ENCODE data around the gene NETO2.
A peak's percentile ranks its signal among the peaks of the same experiment; 100 is the strongest.
"Not testable (repeated sequence)": the region's sequence is repeated elsewhere in the genome, so short reads cannot be mapped to it uniquely, and the experiment has no call there.

NETO2 gene, protein sequence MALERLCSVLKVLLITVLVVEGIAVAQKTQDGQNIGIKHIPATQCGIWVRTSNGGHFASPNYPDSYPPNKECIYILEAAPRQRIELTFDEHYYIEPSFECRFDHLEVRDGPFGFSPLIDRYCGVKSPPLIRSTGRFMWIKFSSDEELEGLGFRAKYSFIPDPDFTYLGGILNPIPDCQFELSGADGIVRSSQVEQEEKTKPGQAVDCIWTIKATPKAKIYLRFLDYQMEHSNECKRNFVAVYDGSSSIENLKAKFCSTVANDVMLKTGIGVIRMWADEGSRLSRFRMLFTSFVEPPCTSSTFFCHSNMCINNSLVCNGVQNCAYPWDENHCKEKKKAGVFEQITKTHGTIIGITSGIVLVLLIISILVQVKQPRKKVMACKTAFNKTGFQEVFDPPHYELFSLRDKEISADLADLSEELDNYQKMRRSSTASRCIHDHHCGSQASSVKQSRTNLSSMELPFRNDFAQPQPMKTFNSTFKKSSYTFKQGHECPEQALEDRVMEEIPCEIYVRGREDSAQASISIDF

DNA sequence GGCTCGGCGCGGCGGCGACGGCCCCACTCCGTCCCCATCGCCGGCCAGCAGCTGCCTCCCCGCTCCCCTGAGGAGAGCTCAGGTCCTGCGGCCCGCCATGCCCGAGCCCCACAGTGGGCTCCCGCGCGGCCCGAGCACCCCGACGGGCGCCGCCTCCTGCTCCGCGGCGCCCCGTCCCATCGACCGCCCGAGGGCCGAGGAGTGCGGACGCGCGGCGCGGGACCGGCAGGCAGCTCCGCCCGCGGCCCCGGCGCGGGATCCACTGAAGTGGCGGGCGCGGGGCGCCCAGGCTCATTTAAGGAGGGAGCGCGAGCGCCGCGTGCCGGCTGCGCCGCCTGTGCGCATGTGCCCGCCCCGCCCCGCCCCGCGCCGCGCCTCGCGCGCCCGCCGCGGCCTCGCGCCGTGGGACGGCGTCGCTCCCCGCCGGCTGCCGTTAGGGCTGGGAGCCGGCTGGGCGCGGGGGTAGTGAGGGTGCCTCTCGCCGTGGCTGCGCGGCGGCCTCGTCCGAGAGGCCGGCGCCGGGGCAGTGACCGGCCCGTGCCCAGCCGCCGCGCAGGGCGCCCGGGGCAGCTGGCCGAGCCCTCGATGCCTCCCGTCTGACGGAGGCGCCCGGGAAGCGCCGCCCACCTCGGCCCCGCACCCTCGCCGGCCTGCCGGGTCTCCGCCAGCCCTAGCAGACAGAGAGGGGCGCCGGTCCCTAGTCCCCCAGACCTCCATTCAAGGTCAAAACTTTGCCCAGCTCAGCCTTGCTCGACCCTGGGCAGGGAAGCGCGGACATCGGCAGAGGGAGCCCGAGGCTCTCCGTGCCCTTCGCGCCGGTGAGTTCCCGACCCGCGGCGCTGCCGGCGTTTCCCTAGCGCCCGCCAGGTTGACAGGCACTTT, at the start of gene NETO2:
TSS of gene NETO2 (minus strand) at position 269 of the 882 bp plus-strand sequence. CDS start 333 bp downstream, outside the sequence.
- DNase-seq (ENCODE audit: low spot score): peak; percentile 60

DNA sequence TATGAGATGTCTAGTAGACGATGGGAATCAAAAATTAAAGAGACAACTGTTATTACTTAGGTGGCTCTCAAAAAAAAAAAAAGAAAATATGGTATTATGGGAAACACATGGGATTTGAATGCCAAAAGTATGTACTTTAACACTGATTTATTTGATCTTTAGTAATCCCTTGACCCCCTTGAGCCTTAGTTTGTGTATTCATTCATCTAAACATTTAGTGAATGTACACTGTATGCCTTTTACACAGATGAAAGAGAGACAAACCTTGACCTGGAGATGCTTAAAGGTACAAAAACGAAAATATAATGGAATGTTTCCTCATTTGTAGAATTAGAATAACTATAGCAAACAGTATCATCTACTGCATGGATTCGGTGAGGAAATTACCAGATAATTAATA, 38.6 kb upstream of the NETO2 start:
- DNase-seq (ENCODE audit: low spot score): no peak

- DNase-seq (ENCODE audit: low spot score): not testable (repeated sequence)
These were observed 37.3 kb upstream of the NETO2 start for GRCh38 chr16:47181066-47181465.

- DNase-seq (ENCODE audit: low spot score): no peak
These were observed 36.3 kb upstream of the NETO2 start for GRCh38 chr16:47180073-47180472.

GRCh38 chr16:47175152-47175551, 31.4 kb upstream of the NETO2 start:
- DNase-seq (ENCODE audit: low spot score): no peak

- DNase-seq (ENCODE audit: low spot score): no peak
These were observed 19.1 kb upstream of the NETO2 start for GRCh38 chr16:47162670-47163420.

- DNase-seq (ENCODE audit: low spot score): no peak
These were observed 17.7 kb upstream of the NETO2 start for GRCh38 chr16:47161464-47161863.

GRCh38 chr16:47160422-47160821, 16.7 kb upstream of the NETO2 start:
- no peak for DNase-seq (ENCODE audit: low spot score)

DNA sequence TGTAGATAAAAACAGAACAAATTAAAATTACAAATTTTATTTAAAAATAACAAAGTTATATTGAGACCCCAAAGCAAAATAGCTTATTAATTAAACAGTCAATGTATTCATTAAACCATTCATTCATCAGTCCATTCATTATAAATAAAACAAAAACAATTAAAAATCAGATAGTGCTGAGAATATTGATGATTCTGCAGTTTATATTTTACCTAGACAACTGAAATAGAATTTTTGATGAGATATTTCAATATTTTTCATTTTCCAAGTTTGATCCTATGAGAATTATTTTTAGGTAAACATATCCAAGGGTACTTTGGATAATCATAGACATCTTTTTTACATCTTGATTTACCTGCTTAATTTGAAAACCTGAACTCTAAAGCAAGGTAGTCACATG, 15.2 kb upstream of the NETO2 start:
- no peak for DNase-seq (ENCODE audit: low spot score)

DNA sequence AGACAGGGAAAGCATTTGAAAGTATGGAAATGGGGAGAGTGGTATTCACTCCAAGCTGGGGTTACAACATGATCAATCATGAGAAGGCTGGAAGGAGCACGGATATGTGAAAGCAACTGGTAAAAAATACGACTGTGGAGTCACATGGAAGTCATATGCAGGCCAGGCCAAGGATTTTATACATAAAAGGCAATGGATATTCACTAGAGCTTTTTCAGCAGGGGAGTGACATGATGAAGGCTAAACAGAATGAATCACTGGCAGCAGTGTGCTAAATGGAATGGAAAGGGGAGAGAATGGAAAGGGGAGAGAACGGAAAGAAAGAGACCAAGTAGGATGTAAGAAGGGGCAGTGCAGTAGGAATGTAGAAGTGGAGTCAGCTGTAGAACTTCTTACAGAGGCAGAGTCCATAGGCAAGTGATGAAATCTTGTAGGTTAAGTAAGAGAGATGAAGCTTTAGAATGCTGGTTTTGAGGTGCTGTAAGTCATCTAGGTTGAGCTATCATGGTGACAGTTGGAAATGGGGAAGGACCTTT, 13.0 kb upstream of the NETO2 start:
- DNase-seq (ENCODE audit: low spot score): no peak

GRCh38 chr16:47152501-47152900, 8.8 kb upstream of the NETO2 start:
- DNase-seq (ENCODE audit: low spot score): not testable (repeated sequence)

DNA sequence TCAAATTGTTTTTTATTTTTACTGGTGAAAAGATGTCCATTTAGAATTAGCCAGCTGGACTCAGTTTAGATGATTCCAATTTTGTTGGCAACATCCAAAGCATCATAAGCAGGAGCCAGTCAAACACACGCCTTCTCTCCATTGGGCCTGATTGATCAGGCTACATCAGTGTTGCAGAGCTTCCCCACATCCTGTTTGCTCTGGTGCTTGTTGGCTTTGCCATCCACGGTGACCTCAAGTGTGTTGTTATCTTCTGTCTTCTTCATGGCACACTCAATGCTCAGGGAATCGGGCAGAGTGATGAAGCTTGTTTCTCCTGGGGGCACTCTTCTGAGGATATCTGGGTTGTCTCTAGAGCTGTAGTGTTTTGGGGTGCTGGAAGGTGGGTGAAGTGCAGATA, 6.3 kb upstream of the NETO2 start:
- DNase-seq (ENCODE audit: low spot score): no peak

DNA sequence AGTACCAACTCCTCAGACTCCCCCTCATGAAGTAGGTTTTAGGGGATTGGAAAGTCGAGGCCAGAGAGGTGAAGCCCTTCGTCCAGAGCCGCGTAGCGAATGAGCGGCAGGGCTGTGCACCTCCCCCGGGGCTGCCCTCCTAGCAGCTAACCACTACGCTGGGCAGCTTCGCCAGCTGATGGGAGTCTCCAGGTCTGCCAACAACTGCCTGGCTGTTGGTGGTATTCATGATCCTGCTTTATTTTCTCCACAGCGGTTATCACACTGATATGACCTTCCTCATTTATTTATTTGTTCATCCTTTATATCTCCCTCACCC, 773 bp upstream of the NETO2 start:
- DNase-seq (ENCODE audit: low spot score): no peak

- peak; percentile 74 for DNase-seq (ENCODE audit: low spot score)
These were observed 696 bp downstream of the NETO2 start for GRCh38 chr16:47142821-47143676.

DNA sequence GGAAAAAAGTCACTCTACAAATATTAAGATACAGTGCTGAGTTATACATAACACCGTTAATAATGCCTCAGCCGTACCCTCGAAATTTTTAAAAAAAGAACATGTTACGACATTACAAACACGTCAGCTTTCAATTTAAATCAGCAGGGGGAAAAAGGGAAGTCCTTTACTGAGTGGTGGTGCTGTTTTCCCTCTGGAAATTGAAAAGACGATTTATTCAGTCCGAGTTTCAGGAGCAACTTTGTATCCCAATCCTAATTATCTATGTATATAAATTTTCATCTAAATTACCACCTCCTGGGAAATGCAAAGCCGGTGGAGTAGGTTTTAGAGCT, 1.3 kb downstream of the NETO2 start:
- no peak for DNase-seq (ENCODE audit: low spot score)

DNA sequence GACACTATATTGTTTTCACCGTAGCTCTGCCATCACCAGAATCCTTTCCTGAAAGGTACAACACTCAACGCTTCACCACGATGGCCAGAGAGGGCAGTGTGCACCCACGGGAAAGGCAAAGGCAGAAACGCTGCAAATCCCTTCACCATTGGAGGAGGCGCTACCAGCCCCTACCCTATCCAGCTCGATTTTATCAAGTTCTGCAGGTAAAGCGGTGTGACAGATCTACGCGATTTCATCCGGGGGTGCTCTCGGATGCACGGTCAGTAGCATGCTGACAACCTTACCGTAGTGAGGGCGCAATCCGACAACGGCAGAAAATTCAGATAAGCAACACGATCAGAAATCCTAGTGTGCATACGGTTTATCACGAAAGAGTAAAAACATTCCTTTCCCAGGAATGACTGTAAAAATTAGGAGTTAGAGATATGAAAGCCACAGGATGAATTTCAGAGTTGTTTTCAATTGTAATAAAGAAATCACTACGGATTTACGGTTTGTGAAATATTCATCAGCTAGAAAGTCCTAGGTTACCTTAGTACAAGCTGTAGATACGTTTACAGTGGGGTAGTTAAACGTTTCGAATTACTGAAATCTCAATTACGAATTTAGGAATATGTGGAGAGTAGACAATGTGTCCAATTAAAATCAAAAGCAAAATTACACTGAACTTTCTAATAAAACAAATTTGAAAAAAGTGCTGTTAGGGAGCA, 1.8 kb downstream of the NETO2 start:
- DNase-seq (ENCODE audit: low spot score): peak; percentile 91

DNA sequence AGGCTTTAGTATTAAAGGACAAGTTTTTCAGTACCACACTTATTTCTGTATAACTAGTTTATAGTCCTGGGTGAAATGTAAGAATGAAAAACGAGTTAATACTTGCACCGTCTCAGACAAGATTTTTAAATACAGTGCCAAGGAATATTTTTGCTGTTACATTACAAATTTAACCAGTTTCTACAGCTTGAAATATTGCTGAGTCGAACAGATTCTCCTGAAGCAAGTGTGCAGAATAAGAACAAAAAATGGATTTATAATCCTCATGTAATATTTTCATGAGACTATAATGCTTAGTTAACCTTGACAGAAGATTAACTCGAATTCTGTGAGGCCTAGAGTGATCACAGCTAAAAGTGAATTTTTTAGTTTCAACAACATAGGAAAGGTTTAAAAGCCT, 3.1 kb downstream of the NETO2 start:
- no peak for DNase-seq (ENCODE audit: low spot score)

DNA sequence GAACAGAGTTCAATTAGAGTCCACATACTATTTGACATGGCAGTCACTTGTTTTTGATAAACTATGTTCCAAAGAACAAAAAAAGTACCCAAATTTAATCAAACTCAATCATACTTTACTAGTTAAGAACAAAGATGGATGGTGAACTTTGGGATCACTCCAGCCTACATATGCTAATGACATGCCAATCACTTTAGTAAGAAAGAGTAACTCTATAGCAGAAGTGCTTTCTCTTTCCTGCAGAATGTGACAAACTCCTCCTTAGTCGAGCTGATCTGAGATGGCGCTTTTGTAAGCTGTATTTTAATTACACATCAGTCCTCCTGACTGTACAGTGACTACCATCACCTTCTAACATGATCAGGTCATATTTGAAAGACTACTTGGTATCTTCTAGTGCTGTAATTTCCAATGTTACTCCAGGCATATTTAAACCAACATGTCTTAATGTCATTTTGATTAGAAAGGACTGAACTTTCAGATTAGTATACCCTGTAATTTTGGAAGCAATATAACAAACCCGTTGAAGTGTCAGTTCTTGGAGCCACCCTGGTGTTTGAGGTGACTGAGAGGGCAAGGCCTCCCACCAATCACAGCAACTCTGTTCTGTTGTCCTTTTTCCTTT, 4.1 kb downstream of the NETO2 start:
- DNase-seq (ENCODE audit: low spot score): no peak

DNA sequence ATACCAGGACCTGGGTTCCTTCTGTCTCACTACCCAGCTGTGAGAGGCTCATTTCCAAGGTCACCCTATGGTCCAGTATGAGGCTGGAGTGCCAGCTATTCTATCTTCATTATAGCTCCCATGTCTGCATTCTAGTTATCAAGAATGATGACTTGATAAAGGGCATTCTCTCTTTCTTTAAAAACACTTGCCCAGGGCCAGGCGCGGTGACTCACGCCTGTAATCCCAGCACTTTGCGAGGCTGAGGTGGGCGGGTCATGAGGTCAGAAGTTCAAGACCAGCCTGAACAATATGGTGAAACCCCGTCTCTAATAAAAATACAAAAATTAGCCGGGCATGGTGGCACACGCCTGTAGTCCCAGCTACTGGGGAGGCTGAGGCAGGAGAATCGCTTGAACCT, 5.8 kb downstream of the NETO2 start:
- DNase-seq (ENCODE audit: low spot score): not testable (repeated sequence)

Measured in SW480 (cell line).